Heart left ventricle (tissue), 16 donors: ENCODE data around the gene MACROH2A1. TPM values are rescaled to one million over a fixed set of nuclear protein-coding genes. Genes with fewer than 3 reads are reported as not detected.

Source experiments
- ATAC-seq, 4 donors: fragments of 200-7000 bp; cut with Tn5 transposase; one replicate each; pipeline ENCODE4 v1.9.1; 2020 to 2022; ENCODE audit warnings: moderate library complexity in 4 of 4, mild to moderate bottlenecking in 3 of 4, moderate number of reproducible peaks in 1 of 4
- DNase-seq, 5 donors: peaks; one replicate each; pipeline ENCODE4 v3.0.0-alpha.2; 2020
- H3K27ac ChIP-seq, 12 donors: fragments of 200-600 bp; sonication (generic) in 4 of 12; one replicate each; pipeline versions ENCODE4 v1.5.0 to v1.8.0; 2016 to 2022; ENCODE audit warnings: mild to moderate bottlenecking in 2 of 12
- H3K27me3 ChIP-seq, 9 donors: fragments of 200-600 bp; sonication (generic) in 2 of 9; one replicate each; pipeline versions ENCODE4 v1.5.1 to v1.8.0; 2016 to 2022; ENCODE audit warnings: mild to moderate bottlenecking in 3 of 9
- H3K36me3 ChIP-seq, 9 donors: fragments of 200-600 bp; sonication (generic) in 2 of 9; one replicate each; pipeline versions ENCODE4 v1.5.0 to v1.8.0; 2018 to 2022; ENCODE audit warnings: mild to moderate bottlenecking in 2 of 9
- H3K4me1 ChIP-seq, 12 donors: fragments of 200-600 bp; sonication (generic) in 4 of 12; one replicate each; pipeline versions ENCODE4 v1.5.0 to v1.8.0; 2016 to 2022; ENCODE audit warnings: mild to moderate bottlenecking in 3 of 12
- H3K4me3 ChIP-seq, 12 donors: fragments of 200-600 bp; sonication (generic) in 4 of 12; one replicate each; pipeline versions ENCODE4 v1.5.0 to v1.8.0; 2017 to 2022; ENCODE audit warnings: mild to moderate bottlenecking in 9 of 12, moderate library complexity in 4 of 12
- H3K9me3 ChIP-seq, 12 donors: fragments of 200-600 bp; sonication (generic) in 4 of 12; one replicate each; pipeline versions ENCODE4 v1.5.0 to v1.8.0; 2016 to 2022; ENCODE audit warnings: mild to moderate bottlenecking in 1 of 12
- CTCF ChIP-seq, 12 donors: fragments of 200-600 bp; sonication (generic) in 4 of 12; IDR thresholded peaks; one replicate each; pipeline versions ENCODE4 v1.5.0 to v1.8.0; 2018 to 2022; ENCODE audit warnings: antibody characterized with exemption in 12 of 12, mild to moderate bottlenecking in 5 of 12
- POLR2A ChIP-seq, 2 donors: fragments of 450-650 bp; IDR thresholded peaks; one replicate each; pipeline ENCODE4 v1.6.1; 2017; ENCODE audit warnings: antibody characterized with exemption in 2 of 2, mild to moderate bottlenecking in 2 of 2, moderate library complexity in 2 of 2
- WGBS, 4 donors: extraction: QIAGEN DNeasy Blood & Tissue Kit in 2 of 4; methylation state at CpG; one replicate each; pipeline versions ENCODE4 v1.1.5 to v1.1.7; 2013 to 2018; 5-methylcytosine and 5-hydroxymethylcytosine counted together
- intact Hi-C, 10 donors: fragments of 100-400 bp; cut with DNase I; formaldehyde crosslinking; loops; one replicate each; pipeline versions ENCODE4 v1.11.1 to v1.14.2; 2022
- polyA plus RNA-seq, 2 donors: library from polyadenylated mRNA; stranded (reverse); fragments of 200-250 nt; gene quantifications; one replicate each; pipeline ENCODE4 v1.2.3, GENCODE V29; 2013
- total RNA-seq, 9 donors: library from RNA; depleted of rRNA in 2 of 9; stranded (reverse); fragments of >200 nt in 2 of 9; fragmentation: NEBNext Ultra II Directional in 3 of 9; extraction: Animal tissue kit (Norgen Biotek cat#: 25700) in 3 of 9; gene quantifications; one replicate each; pipeline versions ENCODE4 v1.1.0 to v1.2.4, GENCODE V29; 2016 to 2023
- donor health status: ischemic (EF 13 %, LVEDD 7.1; RV severe dilation, severe dysfunction).
- donor health status: healthy with polysubstance abuse.
- donor health status: DM: no; HTN: yes; CAD: no.
- donor health status: DM: no; HTN: no; CAD: no.
- donor health status: ischemic (EF 25% LVEDD 6.9; RV normal size, moderate dysfunction).
- donor health status: ischemic (EF 25% LVEDD 5.7; RV mildly dilated, moderate dysfunction).
- donor health status: healthy.
- donor health status: DM: yes; HTN: yes; CAD: no.
- donor health status: ischemic (EF 35%, LVEDD 5.7; RV mildly dilated, moderate dysfunction).
- donor health status: nonischemic (EF 11% LVEDD 7.7; RV severe dilation, severe dysfunction).
- donor health status: DM: yes; HTN: yes; CAD: no.
- donor health status: PGD.
- donor health status: ischemic (EF 29% LVEDD 5.4; RV normal size, mild dysfunction).
- donor health status: nonischemic (EF 23%, LVEDD 6.1; RV moderate dilation, normal function).

The MACROH2A1 gene
- total and polyA plus RNA-seq, 11 donors: 86.5 to 170 (median 112) TPM

GRCh38 chr5:135391116-135391868 is 7.7 kb downstream of the MACROH2A1 start:
- no peaks in the 10 kb centered on the region for H3K9me3 ChIP-seq
- H3K4me3 ChIP-seq: no peak overlapping the region
- TF ChIP-seq POLR2A (IDR thresholded peaks at IDR 0.05): no peak
- peaks cover 14 to 99% (median 88%) of the 10 kb centered on the region in 12 donors for H3K4me1 ChIP-seq
- H3K27me3 ChIP-seq: no peaks in the 10 kb centered on the region
- peak overlapping the region in 10 of 12 donors; percentile 4 to 96 (median 30) for H3K27ac ChIP-seq
- intact Hi-C loops: loop anchor here in 2 of 10 donors (2.0 to 5.0 kb wide), 2 partner anchors 34 to 50 kb away; no protein-coding TSS in a partner anchor
- DNase-seq (no peak), ATAC-seq (no peak)
- 63 to 72% (median 65%) methylated on average over 6 of the region's 6 CpGs for WGBS, 4 donors
- peaks cover 0 to 35% (median 25%) of the 10 kb centered on the region in 9 donors for H3K36me3 ChIP-seq

- DNase-seq (no peak), ATAC-seq (no peak)
- no peak for TF ChIP-seq CTCF (IDR thresholded peaks at IDR 0.05)
- intact Hi-C loops: no loop called here
- 92 to 96% (median 95%) methylated on average over 16 of the region's 16 CpGs for WGBS, 4 donors
- H3K27me3 ChIP-seq: no peaks in the 10 kb centered on the region
- H3K4me1 ChIP-seq: peaks cover 20 to 99% (median 88%) of the 10 kb centered on the region in 12 donors
- H3K27ac ChIP-seq: peak overlapping the region in 1 of 12 donors; percentile 89
- peaks cover 0 to 58% (median 46%) of the 10 kb centered on the region in 9 donors for H3K36me3 ChIP-seq
- no peaks in the 10 kb centered on the region for H3K9me3 ChIP-seq
- no peak overlapping the region for H3K4me3 ChIP-seq
Measured at GRCh38 chr5:135388860-135389435, 10.1 kb downstream of the MACROH2A1 start.

GRCh38 chr5:135387629-135387960 is 11.4 kb downstream of the MACROH2A1 start:
- ATAC-seq: no peak
- peak overlapping the region in 11 of 12 donors; percentile 44 to 89 (median 62) for H3K27ac ChIP-seq

GRCh38 chr5:135386886-135387628 is 12.0 kb downstream of the MACROH2A1 start:
- peaks cover 0 to 71% (median 50%) of the 10 kb centered on the region in 9 donors for H3K36me3 ChIP-seq
- TF ChIP-seq CTCF (IDR thresholded peaks at IDR 0.05) (no peak), POLR2A (IDR thresholded peaks at IDR 0.05) (no peak)
- ATAC-seq (peak in 3 of 4 donors; percentile 53 to 72 (median 56)), DNase-seq (peak in 2 of 5 donors; percentile 47 to 63)
- WGBS, 4 donors: 58 to 68% (median 65%) methylated on average over 7 to 8 of the region's 8 CpGs
- H3K9me3 ChIP-seq: no peaks in the 10 kb centered on the region
- H3K4me3 ChIP-seq: no peak overlapping the region
- peak overlapping the region in 11 of 12 donors; percentile 44 to 89 (median 62) for H3K27ac ChIP-seq
- no peaks in the 10 kb centered on the region for H3K27me3 ChIP-seq
- H3K4me1 ChIP-seq: peaks cover 20 to 98% (median 87%) of the 10 kb centered on the region in 12 donors
- intact Hi-C loops: no loop called here

More at GRCh38 chr5:135387629-135387960, 11.4 kb downstream of the MACROH2A1 start:
- Histone ChIP-seq H3K4me1 (peaks cover 20 to 98% (median 87%) of the 10 kb centered on the region in 12 donors), H3K36me3 (peaks cover 0 to 66% (median 46%) of the 10 kb centered on the region in 9 donors), H3K4me3 (no peak overlapping the region), H3K27me3 (no peaks in the 10 kb centered on the region), H3K9me3 (no peaks in the 10 kb centered on the region)
- DNase-seq: no peak
- TF ChIP-seq POLR2A (IDR thresholded peaks at IDR 0.05) (no peak), CTCF (IDR thresholded peaks at IDR 0.05) (no peak)
- intact Hi-C loops: no loop called here
